ENCODE results near the gene F2RL1. TPM values are rescaled to one million over a fixed set of nuclear protein-coding genes. Genes with fewer than 3 reads are reported as not detected.

Gene F2RL1
- total RNA-seq, 1 experiment from 2014 or later = 37.3 TPM

DNA sequence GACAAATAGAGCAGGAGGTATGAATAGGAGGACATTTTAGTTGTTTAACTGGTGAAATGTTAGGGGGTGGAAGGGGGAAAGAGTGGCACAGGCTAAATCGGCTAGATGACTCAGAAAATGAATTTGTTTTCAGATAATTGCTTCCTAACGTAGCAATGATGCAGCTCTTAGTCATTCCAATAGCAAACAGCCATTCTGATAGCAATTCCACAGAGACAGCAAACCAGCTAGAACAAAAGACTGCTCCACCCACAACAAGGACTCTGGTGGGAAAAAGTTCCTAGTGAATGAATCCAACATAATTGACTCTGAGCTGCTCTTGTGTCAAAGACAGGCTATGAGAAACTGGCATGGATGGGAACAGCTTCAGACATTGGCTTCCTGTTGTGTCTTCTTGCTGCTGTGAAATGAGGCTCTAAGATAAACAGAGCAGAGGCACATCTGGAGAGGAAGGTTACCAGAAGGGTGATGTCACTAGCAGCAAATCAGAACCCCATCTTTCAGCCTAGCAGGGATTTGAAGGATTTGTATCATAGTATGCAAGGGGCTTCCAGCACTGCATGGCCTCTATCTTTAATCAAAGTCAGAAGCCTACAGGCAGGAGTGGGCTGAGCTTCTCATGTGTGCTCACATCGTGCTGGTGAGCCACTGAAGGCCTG is 28.1 kb upstream of the F2RL1 start:
- H3K4me1 Mint-ChIP-seq = peaks cover 19% of the 10 kb centered on the region
- no peak overlapping the region for H3K4me3 Mint-ChIP-seq
- ChIA-PET CTCF (interaction anchor here (3.1 kb wide), 1 partner anchor 16 kb away, joined by 12 read pairs; no protein-coding TSS in a partner anchor), POLR2A (no interaction called here)
- H3K9me3 Mint-ChIP-seq = peaks cover 12% of the 10 kb centered on the region
- peaks cover 12% of the 10 kb centered on the region for H3K36me3 Mint-ChIP-seq
- H3K27ac Mint-ChIP-seq = no peak overlapping the region; the same call in 1 of the 2 replicates
- 0 out of 2 replicates have a peak, but pooled peaks have one; percentile 18 for TF ChIP-seq ZNF317 (CRISPR knock-in tag; IDR thresholded peaks at IDR 0.05; ENCODE audit: borderline replicate concordance, low read depth)
- no peak for TF ChIP-seq ZNF425 (CRISPR knock-in tag; conservative IDR thresholded peaks at IDR 0.05)
- no peak for TF ChIP-seq FOXP1 (CRISPR knock-in tag; IDR thresholded peaks at IDR 0.05; ENCODE audit: borderline replicate concordance)
- H3K27me3 Mint-ChIP-seq (ENCODE audit: low read depth) = no peaks in the 10 kb centered on the region; the same call in 1 of the 2 replicates
- DNase-seq (ENCODE audit: low spot score) = no peak
- ATAC-seq = no peak

- Mint-ChIP-seq H3K9me3 (peaks cover 12% of the 10 kb centered on the region), H3K4me3 (no peak overlapping the region), H3K27me3 (ENCODE audit: low read depth) (no peaks in the 10 kb centered on the region; the same call in 1 of the 2 replicates), H3K4me1 (peaks cover 18% of the 10 kb centered on the region), H3K36me3 (peaks cover 12% of the 10 kb centered on the region), H3K27ac (no peak overlapping the region; the same call in 1 of the 2 replicates)
- POLR2A ChIA-PET = no interaction called here
- ATAC-seq = no peak
- no peak for DNase-seq (ENCODE audit: low spot score)
- TF ChIP-seq RORB (CRISPR knock-in tag; IDR thresholded peaks at IDR 0.05) (no peak), HMGXB4 (CRISPR knock-in tag; IDR thresholded peaks at IDR 0.05) (no peak), ETV6 (CRISPR knock-in tag; IDR thresholded peaks at IDR 0.05) (no peak), ZNF416 (CRISPR knock-in tag; IDR thresholded peaks at IDR 0.05) (no peak), ESRRA (CRISPR knock-in tag; IDR thresholded peaks at IDR 0.05; ENCODE audit: borderline replicate concordance) (no peak), JUN (CRISPR knock-in tag; IDR thresholded peaks at IDR 0.05) (no peak), ZNF121 (CRISPR knock-in tag; IDR thresholded peaks at IDR 0.05) (no peak), STAT6 (CRISPR knock-in tag; conservative IDR thresholded peaks at IDR 0.05; ENCODE audit: low read depth) (no peak), ZNF219 (CRISPR knock-in tag; IDR thresholded peaks at IDR 0.05; ENCODE audit: borderline replicate concordance) (no peak)
- TF ChIP-seq, protein P1, sequence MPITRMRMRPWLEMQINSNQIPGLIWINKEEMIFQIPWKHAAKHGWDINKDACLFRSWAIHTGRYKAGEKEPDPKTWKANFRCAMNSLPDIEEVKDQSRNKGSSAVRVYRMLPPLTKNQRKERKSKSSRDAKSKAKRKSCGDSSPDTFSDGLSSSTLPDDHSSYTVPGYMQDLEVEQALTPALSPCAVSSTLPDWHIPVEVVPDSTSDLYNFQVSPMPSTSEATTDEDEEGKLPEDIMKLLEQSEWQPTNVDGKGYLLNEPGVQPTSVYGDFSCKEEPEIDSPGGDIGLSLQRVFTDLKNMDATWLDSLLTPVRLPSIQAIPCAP (CRISPR knock-in tag; IDR thresholded peaks at IDR 0.05) = no peak
- TF ChIP-seq, protein P2, sequence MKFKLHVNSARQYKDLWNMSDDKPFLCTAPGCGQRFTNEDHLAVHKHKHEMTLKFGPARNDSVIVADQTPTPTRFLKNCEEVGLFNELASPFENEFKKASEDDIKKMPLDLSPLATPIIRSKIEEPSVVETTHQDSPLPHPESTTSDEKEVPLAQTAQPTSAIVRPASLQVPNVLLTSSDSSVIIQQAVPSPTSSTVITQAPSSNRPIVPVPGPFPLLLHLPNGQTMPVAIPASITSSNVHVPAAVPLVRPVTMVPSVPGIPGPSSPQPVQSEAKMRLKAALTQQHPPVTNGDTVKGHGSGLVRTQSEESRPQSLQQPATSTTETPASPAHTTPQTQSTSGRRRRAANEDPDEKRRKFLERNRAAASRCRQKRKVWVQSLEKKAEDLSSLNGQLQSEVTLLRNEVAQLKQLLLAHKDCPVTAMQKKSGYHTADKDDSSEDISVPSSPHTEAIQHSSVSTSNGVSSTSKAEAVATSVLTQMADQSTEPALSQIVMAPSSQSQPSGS (CRISPR knock-in tag; IDR thresholded peaks at IDR 0.05; ENCODE audit: borderline replicate concordance, low read depth) = no peak
- CTCF ChIA-PET = interaction anchor here (3.1 kb wide), 1 partner anchor 17 kb away, joined by 12 read pairs; no protein-coding TSS in a partner anchor
These were observed 27.4 kb upstream of the F2RL1 start for GRCh38 chr5:76791461-76791860.
